ENCODE data around the gene RHD. TPM values are rescaled to one million over a fixed set of nuclear protein-coding genes. Genes with fewer than 3 reads are reported as not detected.
"Not testable (repeated sequence)": the region's sequence is repeated elsewhere in the genome, so short reads cannot be mapped to it uniquely, and the experiment has no call there.

RHD gene
- not detected for total RNA-seq

DNA sequence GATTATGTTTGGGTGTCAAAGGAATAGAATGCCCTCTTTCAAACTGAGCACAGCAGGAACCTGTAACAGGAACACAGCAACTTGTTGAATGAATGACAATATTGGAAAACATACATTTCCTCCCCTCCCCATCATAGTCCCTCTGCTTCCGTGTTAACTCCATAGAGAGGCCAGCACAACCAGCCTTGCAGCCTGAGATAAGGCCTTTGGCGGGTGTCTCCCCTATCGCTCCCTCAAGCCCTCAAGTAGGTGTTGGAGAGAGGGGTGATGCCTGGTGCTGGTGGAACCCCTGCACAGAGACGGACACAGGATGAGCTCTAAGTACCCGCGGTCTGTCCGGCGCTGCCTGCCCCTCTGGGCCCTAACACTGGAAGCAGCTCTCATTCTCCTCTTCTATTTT lies at the start of gene RHD:
TSS of gene RHD (plus strand) at position 272 of the 400 bp plus-strand sequence. CDS start at position 311, 39 bp downstream.
- H3K4me1 Mint-ChIP-seq (ENCODE audit: low read depth); intact Hi-C loops (cut with micrococcal nuclease); H3K27ac Mint-ChIP-seq; H3K36me3 Mint-ChIP-seq (ENCODE audit: low read depth); H3K9me3 Mint-ChIP-seq; H3K4me3 Mint-ChIP-seq; CTCF ChIA-PET; DNase-seq; H3K27me3 Mint-ChIP-seq (ENCODE audit: low read depth): not testable (repeated sequence)

GRCh38 chr1:25222606-25223005 lies 49.7 kb upstream of the RHD start:
- Mint-ChIP-seq H3K36me3 (ENCODE audit: low read depth) (peaks cover 41% of the 10 kb centered on the region), H3K27ac (no peak overlapping the region), H3K4me1 (ENCODE audit: low read depth) (peaks cover 5% of the 10 kb centered on the region), H3K27me3 (ENCODE audit: low read depth) (no peaks in the 10 kb centered on the region), H3K4me3 (no peak overlapping the region), H3K9me3 (no peaks in the 10 kb centered on the region)
- DNase-seq, result no peak
- CTCF ChIA-PET, result interaction anchor here (1.0 to 1.2 kb wide), 2 partner anchors 16 to 19 kb away, joined by 5 to 6 read pairs; no protein-coding TSS in a partner anchor
- intact Hi-C loops (cut with micrococcal nuclease), result no loop called here

DNA sequence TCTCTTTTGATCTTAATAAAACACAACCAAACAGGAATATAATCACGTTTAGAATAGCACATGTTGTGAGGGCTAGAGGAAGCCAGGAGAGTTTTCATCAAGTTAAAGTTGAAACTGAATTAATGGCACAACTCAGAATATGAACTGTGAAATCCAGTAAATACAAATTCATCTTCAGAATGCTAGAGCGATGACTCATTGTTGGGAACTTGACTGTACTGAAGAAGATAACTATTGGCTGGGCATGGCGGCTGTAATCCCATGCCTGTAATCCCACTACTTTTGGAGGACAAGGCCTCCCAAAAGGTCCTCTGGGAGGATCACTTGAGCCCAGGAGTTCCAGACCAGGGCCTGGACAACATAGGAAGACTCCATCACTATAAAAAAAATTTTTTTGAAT lies 48.8 kb upstream of the RHD start:
- intact Hi-C loops (cut with micrococcal nuclease), result no loop called here
- Mint-ChIP-seq H3K4me3 (no peak overlapping the region), H3K4me1 (ENCODE audit: low read depth) (peaks cover 10% of the 10 kb centered on the region), H3K36me3 (ENCODE audit: low read depth) (peaks cover 45% of the 10 kb centered on the region), H3K27ac (peak overlapping the region; percentile 32), H3K27me3 (ENCODE audit: low read depth) (no peaks in the 10 kb centered on the region), H3K9me3 (no peaks in the 10 kb centered on the region)
- CTCF ChIA-PET, result no interaction called here
- no peak for DNase-seq

GRCh38 chr1:25232027-25232865 lies 40.1 kb upstream of the RHD start, which contains the start of gene SYF2:
Gene SYF2, minus strand, starts transcription at chr1:25232502. Its CDS starts 35 bp downstream, at chr1:25232467.
- CTCF ChIA-PET, result interaction anchor here (0.8 kb wide), 1 partner anchor 131 kb away, joined by 4 read pairs; no protein-coding TSS in a partner anchor
- no peaks in the 10 kb centered on the region for H3K9me3 Mint-ChIP-seq
- H3K27me3 Mint-ChIP-seq (ENCODE audit: low read depth), result no peaks in the 10 kb centered on the region
- H3K27ac Mint-ChIP-seq, result no peak within 1 kb of the TSS
- peaks cover 20% of the 10 kb centered on the region for H3K36me3 Mint-ChIP-seq (ENCODE audit: low read depth)
- no peak within 1 kb of the TSS for H3K4me3 Mint-ChIP-seq
- DNase-seq, result peak; percentile 92
- intact Hi-C loops (cut with micrococcal nuclease), result loop anchor here (1.0 to 10.0 kb wide), 6 partner anchors 8 to 893 kb away; partner anchors contain the start of genes CLIC4, MACO1 and RSRP1
- peaks cover 34% of the 10 kb centered on the region for H3K4me1 Mint-ChIP-seq (ENCODE audit: low read depth)

GRCh38 chr1:25232866-25233784 lies 39.2 kb upstream of the RHD start:
- H3K27me3 Mint-ChIP-seq (ENCODE audit: low read depth), result no peaks in the 10 kb centered on the region
- no peak overlapping the region for H3K4me3 Mint-ChIP-seq
- no peak overlapping the region for H3K27ac Mint-ChIP-seq
- DNase-seq, result peak; percentile 88
- peaks cover 33% of the 10 kb centered on the region for H3K4me1 Mint-ChIP-seq (ENCODE audit: low read depth)
- peaks cover 15% of the 10 kb centered on the region for H3K36me3 Mint-ChIP-seq (ENCODE audit: low read depth)
- CTCF ChIA-PET, result no interaction called here
- intact Hi-C loops (cut with micrococcal nuclease), result loop anchor here (1.0 to 10.0 kb wide), 6 partner anchors 7 to 892 kb away; partner anchors contain the start of genes CLIC4, MACO1 and RSRP1
- H3K9me3 Mint-ChIP-seq, result no peaks in the 10 kb centered on the region

- H3K9me3 Mint-ChIP-seq; H3K36me3 Mint-ChIP-seq (ENCODE audit: low read depth); DNase-seq; CTCF ChIA-PET; H3K4me3 Mint-ChIP-seq; H3K27me3 Mint-ChIP-seq (ENCODE audit: low read depth); H3K27ac Mint-ChIP-seq: not testable (repeated sequence)
- H3K4me1 Mint-ChIP-seq (ENCODE audit: low read depth), result peaks cover 30% of the 10 kb centered on the region
- intact Hi-C loops (cut with micrococcal nuclease), result loop anchor here (10.0 kb wide), 2 partner anchors 271 to 889 kb away; no protein-coding TSS in a partner anchor
These were observed 36.9 kb upstream of the RHD start for GRCh38 chr1:25235411-25235810.

- CTCF ChIA-PET; H3K9me3 Mint-ChIP-seq; DNase-seq; H3K27ac Mint-ChIP-seq; H3K27me3 Mint-ChIP-seq (ENCODE audit: low read depth); H3K4me3 Mint-ChIP-seq; H3K36me3 Mint-ChIP-seq (ENCODE audit: low read depth): not testable (repeated sequence)
- intact Hi-C loops (cut with micrococcal nuclease), result loop anchor here (10.0 kb wide), 2 partner anchors 271 to 889 kb away; no protein-coding TSS in a partner anchor
- H3K4me1 Mint-ChIP-seq (ENCODE audit: low read depth), result peaks cover 31% of the 10 kb centered on the region
These were observed 36.0 kb upstream of the RHD start for GRCh38 chr1:25236261-25236660.

GRCh38 chr1:25238046-25238445 lies 34.3 kb upstream of the RHD start:
- H3K27ac Mint-ChIP-seq, result peak overlapping the region; percentile 63
- no peaks in the 10 kb centered on the region for H3K9me3 Mint-ChIP-seq
- CTCF ChIA-PET, result no interaction called here
- H3K27me3 Mint-ChIP-seq (ENCODE audit: low read depth), result no peaks in the 10 kb centered on the region
- intact Hi-C loops (cut with micrococcal nuclease), result loop anchor here (10.0 kb wide), 2 partner anchors 273 to 887 kb away; no protein-coding TSS in a partner anchor
- no peak overlapping the region for H3K4me3 Mint-ChIP-seq
- DNase-seq, result no peak
- peaks cover 10% of the 10 kb centered on the region for H3K36me3 Mint-ChIP-seq (ENCODE audit: low read depth)
- peaks cover 38% of the 10 kb centered on the region for H3K4me1 Mint-ChIP-seq (ENCODE audit: low read depth)

GRCh38 chr1:25239681-25240541 lies 32.4 kb upstream of the RHD start:
- H3K4me1 Mint-ChIP-seq (ENCODE audit: low read depth), result peaks cover 48% of the 10 kb centered on the region
- H3K9me3 Mint-ChIP-seq, result no peaks in the 10 kb centered on the region
- CTCF ChIA-PET, result interaction anchor here (0.5 to 1.0 kb wide), 5 partner anchors 9 to 629 kb away, joined by 3 to 6 read pairs (median 3); no protein-coding TSS in a partner anchor
- peaks cover 19% of the 10 kb centered on the region for H3K36me3 Mint-ChIP-seq (ENCODE audit: low read depth)
- DNase-seq, result peak; percentile 96
- peak overlapping the region; percentile 99 for H3K27ac Mint-ChIP-seq
- no peaks in the 10 kb centered on the region for H3K27me3 Mint-ChIP-seq (ENCODE audit: low read depth)
- intact Hi-C loops (cut with micrococcal nuclease), result loop anchor here (1.0 to 10.0 kb wide), 7 partner anchors 7 to 1065 kb away; partner anchors contain the start of genes MTFR1L, PAFAH2, RSRP1 and SYF2
- H3K4me3 Mint-ChIP-seq, result peak overlapping the region; percentile 91

GRCh38 chr1:25243907-25244306 lies 28.4 kb upstream of the RHD start:
- Mint-ChIP-seq H3K27me3 (ENCODE audit: low read depth) (no peaks in the 10 kb centered on the region), H3K36me3 (ENCODE audit: low read depth) (peaks cover 41% of the 10 kb centered on the region), H3K27ac (peak overlapping the region; percentile 3), H3K9me3 (no peaks in the 10 kb centered on the region), H3K4me1 (ENCODE audit: low read depth) (peaks cover 65% of the 10 kb centered on the region), H3K4me3 (no peak overlapping the region)
- intact Hi-C loops (cut with micrococcal nuclease), result loop anchor here (10.0 kb wide), 3 partner anchors 571 to 1061 kb away; partner anchors contain the start of genes MTFR1L, PAFAH2 and UBXN11
- CTCF ChIA-PET, result no interaction called here
- DNase-seq, result no peak

GRCh38 chr1:25245393-25245792 lies 26.9 kb upstream of the RHD start:
- H3K36me3 Mint-ChIP-seq (ENCODE audit: low read depth), result peaks cover 38% of the 10 kb centered on the region
- intact Hi-C loops (cut with micrococcal nuclease), result loop anchor here (5.0 to 10.0 kb wide), 4 partner anchors 92 to 1059 kb away; partner anchors contain the start of genes MTFR1L, PAFAH2, TMEM50A and UBXN11
- no peaks in the 10 kb centered on the region for H3K27me3 Mint-ChIP-seq (ENCODE audit: low read depth)
- CTCF ChIA-PET, result interaction anchor here (0.6 kb wide), 1 partner anchor 187 kb away, joined by 6 read pairs; no protein-coding TSS in a partner anchor
- no peaks in the 10 kb centered on the region for H3K9me3 Mint-ChIP-seq
- H3K27ac Mint-ChIP-seq, result peak overlapping the region; percentile 99
- no peak for DNase-seq
- H3K4me1 Mint-ChIP-seq (ENCODE audit: low read depth), result peaks cover 58% of the 10 kb centered on the region
- peak overlapping the region; percentile 96 for H3K4me3 Mint-ChIP-seq

Data from activated naive CD4-positive, alpha-beta T cell treated with anti-CD3 and anti-CD28 coated beads for 36 hours (primary cell).